ENCODE results near the gene SP5.

The SP5 gene

DNA sequence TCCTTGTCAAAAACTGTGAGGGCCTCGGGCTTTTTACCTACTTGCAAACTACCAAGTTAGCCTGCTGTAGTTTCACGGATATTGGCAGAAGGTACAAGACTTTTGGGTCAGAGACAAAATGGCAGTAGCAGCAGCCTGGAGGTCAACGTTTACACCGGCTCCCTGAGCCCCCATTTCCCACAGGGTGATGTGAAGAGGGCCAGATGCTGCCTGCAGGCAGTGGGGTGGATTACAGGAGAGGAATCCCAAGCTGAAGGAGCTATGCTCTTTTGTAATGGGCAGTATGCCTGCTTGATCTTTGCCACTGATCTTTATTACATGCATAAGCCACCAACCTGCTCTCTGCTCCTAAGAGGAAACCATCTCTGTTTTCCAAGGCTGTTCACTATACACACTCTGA, 29.5 kb upstream of the SP5 start:
- Histone ChIP-seq H4K20me1 (ENCODE audit: insufficient read depth, low read length, poor library complexity, severe bottlenecking) (no peaks in the 10 kb centered on the region), H3K4me2 (ENCODE audit: low read depth, low read length, poor library complexity, severe bottlenecking) (no peak overlapping the region), H3K9me2 (replicated peaks; ENCODE audit: low read depth, low read length) (no peaks in the 10 kb centered on the region), H2AFZ (ENCODE audit: low read length) (peak overlapping the region; percentile 46; the same call in 1 of the 2 replicates), H3K27me3 (ENCODE audit: insufficient read depth, low read length, poor library complexity, severe bottlenecking) (no peaks in the 10 kb centered on the region), H3K4me3 (ENCODE audit: low read length, poor library complexity, severe bottlenecking) (no peak overlapping the region), H3K9ac (ENCODE audit: low read depth, low read length, poor library complexity, severe bottlenecking) (no peak overlapping the region), H3K79me2 (ENCODE audit: insufficient read depth, low read length) (no peaks in the 10 kb centered on the region), H3K36me3 (ENCODE audit: insufficient read depth, low read length) (no peaks in the 10 kb centered on the region), H3K9me3 (ENCODE audit: insufficient read depth, low read depth, low read length) (no peaks in the 10 kb centered on the region), H3K4me1 (ENCODE audit: insufficient read depth, low read length, poor library complexity, severe bottlenecking) (peaks cover 5% of the 10 kb centered on the region), H3F3A (ENCODE audit: low read depth) (no peaks in the 10 kb centered on the region)
- TF ChIP-seq EZH2phosphoT487 (IDR thresholded peaks at IDR 0.05; ENCODE audit: borderline replicate concordance), result no peak
- TF ChIP-seq, protein P1, sequence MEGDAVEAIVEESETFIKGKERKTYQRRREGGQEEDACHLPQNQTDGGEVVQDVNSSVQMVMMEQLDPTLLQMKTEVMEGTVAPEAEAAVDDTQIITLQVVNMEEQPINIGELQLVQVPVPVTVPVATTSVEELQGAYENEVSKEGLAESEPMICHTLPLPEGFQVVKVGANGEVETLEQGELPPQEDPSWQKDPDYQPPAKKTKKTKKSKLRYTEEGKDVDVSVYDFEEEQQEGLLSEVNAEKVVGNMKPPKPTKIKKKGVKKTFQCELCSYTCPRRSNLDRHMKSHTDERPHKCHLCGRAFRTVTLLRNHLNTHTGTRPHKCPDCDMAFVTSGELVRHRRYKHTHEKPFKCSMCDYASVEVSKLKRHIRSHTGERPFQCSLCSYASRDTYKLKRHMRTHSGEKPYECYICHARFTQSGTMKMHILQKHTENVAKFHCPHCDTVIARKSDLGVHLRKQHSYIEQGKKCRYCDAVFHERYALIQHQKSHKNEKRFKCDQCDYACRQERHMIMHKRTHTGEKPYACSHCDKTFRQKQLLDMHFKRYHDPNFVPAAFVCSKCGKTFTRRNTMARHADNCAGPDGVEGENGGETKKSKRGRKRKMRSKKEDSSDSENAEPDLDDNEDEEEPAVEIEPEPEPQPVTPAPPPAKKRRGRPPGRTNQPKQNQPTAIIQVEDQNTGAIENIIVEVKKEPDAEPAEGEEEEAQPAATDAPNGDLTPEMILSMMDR (conservative IDR thresholded peaks at IDR 0.05; ENCODE audit: low read length), result no peak

DNA sequence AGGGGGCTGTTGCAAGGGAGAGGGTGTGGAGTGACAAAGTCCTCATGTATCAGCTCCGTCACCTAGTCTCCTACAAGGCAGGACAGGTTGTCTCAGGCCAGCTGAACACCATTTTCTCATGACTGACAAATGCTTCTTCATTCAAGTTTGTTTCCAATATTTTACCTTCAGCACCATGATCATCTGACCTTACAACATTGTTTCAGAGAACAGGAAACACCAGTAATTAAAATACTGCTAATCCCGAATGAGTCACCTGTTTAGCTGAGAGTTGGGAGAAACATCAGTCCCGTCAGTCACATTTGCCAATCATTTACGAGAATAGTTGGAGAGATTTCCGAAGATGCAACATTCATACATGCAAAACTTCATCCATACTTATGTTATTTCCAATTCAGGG, 25.7 kb upstream of the SP5 start:
- no peaks in the 10 kb centered on the region for H3K27me3 ChIP-seq (ENCODE audit: insufficient read depth, low read length, poor library complexity, severe bottlenecking)
- no peaks in the 10 kb centered on the region for H3K9me3 ChIP-seq (ENCODE audit: insufficient read depth, low read depth, low read length)
- H3K4me2 ChIP-seq (ENCODE audit: low read depth, low read length, poor library complexity, severe bottlenecking), result no peak overlapping the region
- no peak overlapping the region for H2AFZ ChIP-seq (ENCODE audit: low read length)
- peaks cover 13% of the 10 kb centered on the region for H3K4me1 ChIP-seq (ENCODE audit: insufficient read depth, low read length, poor library complexity, severe bottlenecking)
- no peak overlapping the region for H3K4me3 ChIP-seq (ENCODE audit: low read length, poor library complexity, severe bottlenecking)
- TF ChIP-seq, protein P1 (conservative IDR thresholded peaks at IDR 0.05; ENCODE audit: low read length), result no peak
- no peak for TF ChIP-seq EZH2phosphoT487 (IDR thresholded peaks at IDR 0.05; ENCODE audit: borderline replicate concordance)
- H3F3A ChIP-seq (ENCODE audit: low read depth), result no peaks in the 10 kb centered on the region
- no peaks in the 10 kb centered on the region for H3K9me2 ChIP-seq (replicated peaks; ENCODE audit: low read depth, low read length)
- no peak overlapping the region for H3K9ac ChIP-seq (ENCODE audit: low read depth, low read length, poor library complexity, severe bottlenecking)
- H3K36me3 ChIP-seq (ENCODE audit: insufficient read depth, low read length), result no peaks in the 10 kb centered on the region
- no peaks in the 10 kb centered on the region for H3K79me2 ChIP-seq (ENCODE audit: insufficient read depth, low read length)
- H4K20me1 ChIP-seq (ENCODE audit: insufficient read depth, low read length, poor library complexity, severe bottlenecking), result no peaks in the 10 kb centered on the region

DNA sequence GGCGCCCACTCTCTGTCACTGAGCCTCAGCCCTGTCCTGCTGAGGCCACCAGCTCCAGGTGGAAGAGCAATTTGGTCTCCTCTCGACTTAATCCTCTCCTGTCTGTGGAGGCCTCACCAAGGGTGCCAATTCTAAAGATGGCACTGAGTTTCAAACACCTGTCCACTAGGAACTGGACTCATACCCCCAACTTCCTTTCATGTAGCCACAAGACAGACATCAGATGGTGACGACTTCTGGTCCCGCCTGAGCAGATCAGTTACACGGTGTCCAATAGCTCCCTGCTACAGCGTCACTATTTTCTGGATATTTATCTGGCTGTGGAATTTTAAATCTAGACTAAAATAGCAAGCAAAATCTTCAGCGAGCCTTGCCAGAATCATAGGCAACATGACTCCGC, 24.5 kb upstream of the SP5 start:
- H2AFZ ChIP-seq (ENCODE audit: low read length), result peak overlapping the region; percentile 25; the same call in 1 of the 2 replicates
- no peaks in the 10 kb centered on the region for H3K36me3 ChIP-seq (ENCODE audit: insufficient read depth, low read length)
- no peak overlapping the region for H3K4me3 ChIP-seq (ENCODE audit: low read length, poor library complexity, severe bottlenecking)
- TF ChIP-seq EZH2phosphoT487 (IDR thresholded peaks at IDR 0.05; ENCODE audit: borderline replicate concordance), result no peak
- TF ChIP-seq, protein P1 (conservative IDR thresholded peaks at IDR 0.05; ENCODE audit: low read length), result no peak
- no peaks in the 10 kb centered on the region for H3F3A ChIP-seq (ENCODE audit: low read depth)
- H3K9ac ChIP-seq (ENCODE audit: low read depth, low read length, poor library complexity, severe bottlenecking), result no peak overlapping the region
- no peaks in the 10 kb centered on the region for H3K9me3 ChIP-seq (ENCODE audit: insufficient read depth, low read depth, low read length)
- H3K79me2 ChIP-seq (ENCODE audit: insufficient read depth, low read length), result no peaks in the 10 kb centered on the region
- H3K27me3 ChIP-seq (ENCODE audit: insufficient read depth, low read length, poor library complexity, severe bottlenecking), result no peaks in the 10 kb centered on the region
- no peak overlapping the region for H3K4me2 ChIP-seq (ENCODE audit: low read depth, low read length, poor library complexity, severe bottlenecking)
- no peaks in the 10 kb centered on the region for H4K20me1 ChIP-seq (ENCODE audit: insufficient read depth, low read length, poor library complexity, severe bottlenecking)
- H3K9me2 ChIP-seq (replicated peaks; ENCODE audit: low read depth, low read length), result no peaks in the 10 kb centered on the region
- peaks cover 21% of the 10 kb centered on the region for H3K4me1 ChIP-seq (ENCODE audit: insufficient read depth, low read length, poor library complexity, severe bottlenecking)

Measured in Loucy (cell line).